ENCODE results near the gene TRIM46.

DNA sequence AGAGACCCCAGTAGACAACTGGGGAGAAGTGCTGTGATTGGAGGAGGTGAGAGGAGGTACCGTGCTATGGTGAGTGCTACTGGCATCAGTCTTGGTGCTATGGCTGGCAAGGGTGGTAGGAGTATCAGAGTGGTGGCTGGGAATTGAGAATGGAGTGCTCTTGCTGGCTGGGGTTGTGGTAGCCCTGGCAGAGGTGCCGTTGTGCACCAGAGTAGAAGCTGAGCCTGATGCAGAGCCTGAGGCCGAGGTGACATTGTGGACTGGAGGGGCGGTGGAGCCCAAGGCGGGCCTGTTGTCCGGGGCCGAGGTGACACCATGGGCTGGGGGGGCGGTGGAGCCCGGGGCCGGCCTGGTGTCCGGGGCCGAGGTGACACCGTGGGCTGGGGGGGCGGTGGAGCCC is 14.6 kb downstream of the TRIM46 start:
- TF ChIP-seq, protein P1, sequence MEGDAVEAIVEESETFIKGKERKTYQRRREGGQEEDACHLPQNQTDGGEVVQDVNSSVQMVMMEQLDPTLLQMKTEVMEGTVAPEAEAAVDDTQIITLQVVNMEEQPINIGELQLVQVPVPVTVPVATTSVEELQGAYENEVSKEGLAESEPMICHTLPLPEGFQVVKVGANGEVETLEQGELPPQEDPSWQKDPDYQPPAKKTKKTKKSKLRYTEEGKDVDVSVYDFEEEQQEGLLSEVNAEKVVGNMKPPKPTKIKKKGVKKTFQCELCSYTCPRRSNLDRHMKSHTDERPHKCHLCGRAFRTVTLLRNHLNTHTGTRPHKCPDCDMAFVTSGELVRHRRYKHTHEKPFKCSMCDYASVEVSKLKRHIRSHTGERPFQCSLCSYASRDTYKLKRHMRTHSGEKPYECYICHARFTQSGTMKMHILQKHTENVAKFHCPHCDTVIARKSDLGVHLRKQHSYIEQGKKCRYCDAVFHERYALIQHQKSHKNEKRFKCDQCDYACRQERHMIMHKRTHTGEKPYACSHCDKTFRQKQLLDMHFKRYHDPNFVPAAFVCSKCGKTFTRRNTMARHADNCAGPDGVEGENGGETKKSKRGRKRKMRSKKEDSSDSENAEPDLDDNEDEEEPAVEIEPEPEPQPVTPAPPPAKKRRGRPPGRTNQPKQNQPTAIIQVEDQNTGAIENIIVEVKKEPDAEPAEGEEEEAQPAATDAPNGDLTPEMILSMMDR (IDR thresholded peaks at IDR 0.05): no peak
- no peak for TF ChIP-seq POLR2A (IDR thresholded peaks at IDR 0.05)

All from lower leg skin (tissue), 3 donors.